ENCODE measurements around the gene EPAS1. TPM values are rescaled to one million over a fixed set of nuclear protein-coding genes. Genes with fewer than 3 reads are reported as not detected.

EPAS1 gene
- total RNA-seq, 1 donor from 2014 or later: 1,738 TPM

DNA sequence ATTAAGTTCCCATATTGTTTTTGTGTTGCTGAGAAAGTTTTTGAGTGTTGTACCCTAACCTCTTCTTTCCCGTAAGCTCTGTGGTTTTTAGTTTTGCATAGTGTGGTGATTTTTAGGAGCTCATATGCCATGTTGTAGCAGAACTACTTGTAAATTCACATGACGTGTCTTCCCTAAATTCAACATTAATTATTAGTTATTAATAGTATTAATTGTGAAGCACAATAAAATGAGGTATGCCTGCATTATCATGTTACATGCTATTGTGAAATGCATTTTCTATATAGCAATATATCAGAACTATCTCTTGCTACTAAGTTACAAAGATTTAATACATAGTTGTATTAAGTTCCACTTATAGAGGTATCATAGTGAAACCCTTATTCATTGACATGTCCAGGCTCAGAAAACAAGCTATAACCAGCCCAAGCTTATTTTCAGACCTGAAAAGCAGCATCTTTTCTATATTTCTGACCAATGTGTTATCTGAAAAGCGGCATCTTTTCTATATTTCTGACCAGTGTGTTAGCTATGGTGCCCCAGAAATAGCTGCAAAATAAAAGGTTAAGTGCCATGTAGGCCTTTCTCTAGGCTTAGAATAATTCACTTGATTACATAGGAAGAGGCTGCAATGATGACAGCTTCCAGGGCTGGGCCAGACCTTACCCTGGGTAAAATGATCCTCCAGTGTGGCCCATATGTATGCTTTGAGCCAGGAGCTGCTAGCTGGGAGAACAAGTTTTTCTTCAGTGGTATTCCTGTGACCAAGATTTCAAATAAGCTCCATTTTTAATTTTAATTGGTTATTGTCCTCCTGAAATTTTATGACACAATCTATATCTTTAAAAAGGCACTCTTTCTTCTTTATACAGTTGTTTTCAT lies 21.6 kb downstream of the EPAS1 start:
- intact Hi-C loops (cut with DNase I): no loop called here
- peak overlapping the region; percentile 37 to 46 for H3K27ac ChIP-seq
- H3K27me3 ChIP-seq: no peaks in the 10 kb centered on the region
- no peaks in the 10 kb centered on the region for H3K9me3 ChIP-seq
- DNase-seq (ENCODE audit: low spot score in 2 of 2): no peak
- H3K4me3 ChIP-seq: no peak overlapping the region
- peaks cover 15 to 54% of the 10 kb centered on the region in 2 donors for H3K4me1 ChIP-seq
- peaks cover 0 to 4% of the 10 kb centered on the region in 2 donors for H3K36me3 ChIP-seq
- TF ChIP-seq, protein P1, sequence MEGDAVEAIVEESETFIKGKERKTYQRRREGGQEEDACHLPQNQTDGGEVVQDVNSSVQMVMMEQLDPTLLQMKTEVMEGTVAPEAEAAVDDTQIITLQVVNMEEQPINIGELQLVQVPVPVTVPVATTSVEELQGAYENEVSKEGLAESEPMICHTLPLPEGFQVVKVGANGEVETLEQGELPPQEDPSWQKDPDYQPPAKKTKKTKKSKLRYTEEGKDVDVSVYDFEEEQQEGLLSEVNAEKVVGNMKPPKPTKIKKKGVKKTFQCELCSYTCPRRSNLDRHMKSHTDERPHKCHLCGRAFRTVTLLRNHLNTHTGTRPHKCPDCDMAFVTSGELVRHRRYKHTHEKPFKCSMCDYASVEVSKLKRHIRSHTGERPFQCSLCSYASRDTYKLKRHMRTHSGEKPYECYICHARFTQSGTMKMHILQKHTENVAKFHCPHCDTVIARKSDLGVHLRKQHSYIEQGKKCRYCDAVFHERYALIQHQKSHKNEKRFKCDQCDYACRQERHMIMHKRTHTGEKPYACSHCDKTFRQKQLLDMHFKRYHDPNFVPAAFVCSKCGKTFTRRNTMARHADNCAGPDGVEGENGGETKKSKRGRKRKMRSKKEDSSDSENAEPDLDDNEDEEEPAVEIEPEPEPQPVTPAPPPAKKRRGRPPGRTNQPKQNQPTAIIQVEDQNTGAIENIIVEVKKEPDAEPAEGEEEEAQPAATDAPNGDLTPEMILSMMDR (IDR thresholded peaks at IDR 0.05): no peak

DNA sequence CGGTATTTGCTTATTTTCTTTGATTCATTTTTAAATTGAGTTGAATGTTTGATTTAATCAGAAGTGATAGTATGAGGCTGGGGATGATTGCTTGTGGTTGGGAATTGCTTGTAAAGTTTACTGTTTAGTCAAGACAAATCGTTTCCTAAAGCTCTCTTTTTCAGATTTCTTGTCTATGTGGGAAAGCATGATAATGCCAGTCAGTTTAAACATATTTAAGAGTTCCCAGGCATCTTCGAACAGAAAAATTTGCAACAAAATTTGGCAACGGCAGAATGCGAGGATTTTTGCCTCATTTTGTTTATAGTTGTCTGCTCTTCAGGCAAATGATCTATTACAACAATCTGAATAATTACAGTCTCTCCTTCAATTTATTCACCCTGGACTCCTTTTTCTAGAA lies 22.5 kb downstream of the EPAS1 start:
- peaks cover 9 to 49% of the 10 kb centered on the region in 2 donors for H3K4me1 ChIP-seq

DNA sequence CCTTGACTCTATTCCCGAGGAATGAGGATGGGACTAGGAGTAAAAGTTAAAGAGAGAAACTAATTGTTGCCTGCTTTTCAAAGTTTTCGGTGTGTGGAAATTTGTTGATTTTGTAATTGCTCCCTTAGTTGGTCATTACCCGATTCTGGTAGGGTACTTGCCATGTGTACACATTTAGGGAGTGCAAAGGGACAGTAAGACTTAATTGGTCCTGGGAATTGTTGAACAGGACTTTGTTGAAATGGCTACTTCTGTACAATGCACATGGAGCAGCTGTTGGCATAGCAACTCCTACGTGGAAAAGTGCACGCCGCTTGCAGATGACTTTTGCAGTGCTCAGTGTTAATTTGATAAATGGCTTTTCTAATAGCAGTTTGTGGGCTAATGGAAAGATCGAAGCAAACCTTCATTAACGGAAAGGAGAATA lies 22.9 kb downstream of the EPAS1 start:
- Histone ChIP-seq H3K36me3 (peaks cover 0 to 4% of the 10 kb centered on the region in 2 donors), H3K27ac (peak overlapping the region; percentile 5 to 46), H3K27me3 (no peaks in the 10 kb centered on the region), H3K4me1 (peaks cover 7 to 47% of the 10 kb centered on the region in 2 donors), H3K9me3 (no peaks in the 10 kb centered on the region), H3K4me3 (peak overlapping the region; percentile 7 to 21)
- TF ChIP-seq, protein P1 (IDR thresholded peaks at IDR 0.05): no peak
- intact Hi-C loops (cut with DNase I): no loop called here
- DNase-seq (ENCODE audit: low spot score in 2 of 2): no peak

More for the DNA sequence above, 22.5 kb downstream of the EPAS1 start:
- intact Hi-C loops (cut with DNase I): no loop called here
- no peaks in the 10 kb centered on the region for H3K9me3 ChIP-seq
- TF ChIP-seq, protein P1 (IDR thresholded peaks at IDR 0.05): no peak
- H3K4me3 ChIP-seq: peak overlapping the region; percentile 7 to 21
- H3K27ac ChIP-seq: peak overlapping the region; percentile 37 to 46
- no peak for DNase-seq (ENCODE audit: low spot score in 2 of 2)
- peaks cover 0 to 4% of the 10 kb centered on the region in 2 donors for H3K36me3 ChIP-seq
- H3K27me3 ChIP-seq: no peaks in the 10 kb centered on the region

DNA sequence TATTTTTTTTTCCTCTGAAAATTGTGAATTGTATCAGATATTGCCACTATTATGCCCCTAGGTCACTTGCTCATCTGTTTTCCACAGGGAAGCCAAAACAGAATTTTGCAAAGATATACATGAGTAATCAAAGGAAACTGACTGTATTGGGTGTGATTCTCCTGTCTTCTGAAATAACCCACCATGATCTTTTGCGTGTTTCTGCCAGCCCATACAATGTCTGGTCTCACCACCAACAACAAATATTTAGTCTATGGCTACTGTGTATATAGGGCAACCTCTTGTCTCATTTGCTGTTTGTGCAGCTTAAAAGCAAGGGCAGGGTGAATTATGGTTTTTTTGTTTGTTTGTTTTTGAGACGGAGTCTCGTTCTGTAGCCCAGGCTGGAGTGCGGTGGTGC lies 26.5 kb downstream of the EPAS1 start:
- intact Hi-C loops (cut with DNase I): no loop called here
- Histone ChIP-seq H3K27me3 (no peaks in the 10 kb centered on the region), H3K4me3 (no peak overlapping the region), H3K27ac (no peak overlapping the region), H3K9me3 (no peaks in the 10 kb centered on the region), H3K36me3 (no peaks in the 10 kb centered on the region), H3K4me1 (peaks cover 8 to 48% of the 10 kb centered on the region in 2 donors)
- no peak for DNase-seq (ENCODE audit: low spot score in 2 of 2)
- TF ChIP-seq, protein P1 (IDR thresholded peaks at IDR 0.05): no peak

DNA sequence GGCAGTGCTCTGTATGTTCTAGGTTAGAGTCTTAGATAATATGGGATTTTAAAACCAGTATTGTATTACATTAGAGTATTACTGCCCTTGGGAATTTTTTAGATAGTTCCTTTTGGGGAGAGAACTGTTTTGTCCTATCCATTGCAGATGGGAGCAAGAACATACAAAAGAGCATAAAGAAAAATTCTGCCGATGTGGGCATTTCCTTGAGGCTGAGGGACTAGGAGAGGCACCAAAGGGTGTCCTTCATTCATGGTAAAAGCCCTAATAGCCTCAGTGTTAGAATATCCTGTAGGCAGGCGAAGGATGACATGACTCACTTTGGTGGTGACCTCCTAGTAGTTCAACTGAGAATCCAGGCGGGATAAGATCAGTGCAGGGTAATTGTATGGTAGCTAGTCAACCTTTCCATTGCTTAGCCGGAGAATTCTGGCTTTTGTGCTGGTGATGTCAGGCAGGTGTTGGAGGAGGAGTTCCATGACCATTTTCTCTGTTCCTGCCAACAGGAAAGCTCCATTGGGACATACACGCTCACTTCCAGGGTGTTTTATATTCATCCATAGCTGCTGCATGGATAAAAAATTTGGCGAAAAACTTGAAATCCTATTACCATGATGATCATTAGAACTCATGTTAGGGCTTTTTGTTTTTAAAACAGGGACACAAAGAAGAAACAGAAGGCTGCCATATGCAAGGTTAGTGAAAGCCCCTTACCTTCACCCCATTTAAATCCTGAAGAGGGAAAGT lies 28.1 kb downstream of the EPAS1 start:
- Histone ChIP-seq H3K27ac (no peak overlapping the region), H3K36me3 (no peaks in the 10 kb centered on the region), H3K4me3 (no peak overlapping the region), H3K9me3 (no peaks in the 10 kb centered on the region), H3K27me3 (no peaks in the 10 kb centered on the region), H3K4me1 (peaks cover 12 to 57% of the 10 kb centered on the region in 2 donors)
- TF ChIP-seq, protein P1 (IDR thresholded peaks at IDR 0.05): no peak
- no peak for DNase-seq (ENCODE audit: low spot score in 2 of 2)
- intact Hi-C loops (cut with DNase I): no loop called here
